ENCODE results near the gene CNEP1R1.

Gene CNEP1R1

GRCh38 chr16:49992825-49993224, 32.2 kb upstream of the CNEP1R1 start:
- no peak overlapping the region for H3K27ac ChIP-seq
- TF ChIP-seq CTCF (conservative IDR thresholded peaks at IDR 0.05) (no peak), ZFX (IDR thresholded peaks at IDR 0.05) (no peak)

GRCh38 chr16:49993579-49993978, 31.4 kb upstream of the CNEP1R1 start:
- no peak overlapping the region for H3K27ac ChIP-seq
- TF ChIP-seq CTCF (conservative IDR thresholded peaks at IDR 0.05) (no peak), ZFX (IDR thresholded peaks at IDR 0.05) (no peak)

- TF ChIP-seq CTCF (conservative IDR thresholded peaks at IDR 0.05) (no peak), ZFX (IDR thresholded peaks at IDR 0.05) (no peak)
- H3K27ac ChIP-seq: no peak overlapping the region
Measured at GRCh38 chr16:49994006-49994405, 31.0 kb upstream of the CNEP1R1 start.

GRCh38 chr16:49995720-49996119, 29.3 kb upstream of the CNEP1R1 start:
- no peak for TF ChIP-seq CTCF (conservative IDR thresholded peaks at IDR 0.05)
- no peak for TF ChIP-seq ZFX (IDR thresholded peaks at IDR 0.05)

GRCh38 chr16:49997721-49998251, 27.2 kb upstream of the CNEP1R1 start:
- TF ChIP-seq ZFX (IDR thresholded peaks at IDR 0.05) (no peak), CTCF (conservative IDR thresholded peaks at IDR 0.05) (no peak)

More at GRCh38 chr16:49995720-49996119, 29.3 kb upstream of the CNEP1R1 start:
- no peak overlapping the region for H3K27ac ChIP-seq

GRCh38 chr16:49998991-49999390, 26.0 kb upstream of the CNEP1R1 start:
- no peak for TF ChIP-seq ZFX (IDR thresholded peaks at IDR 0.05)
- TF ChIP-seq CTCF (conservative IDR thresholded peaks at IDR 0.05): no peak
- H3K27ac ChIP-seq: no peak overlapping the region

More at GRCh38 chr16:49997721-49998251, 27.2 kb upstream of the CNEP1R1 start:
- H3K27ac ChIP-seq: no peak overlapping the region

GRCh38 chr16:50001144-50001543, 23.9 kb upstream of the CNEP1R1 start:
- H3K27ac ChIP-seq: no peak overlapping the region
- no peak for TF ChIP-seq ZFX (IDR thresholded peaks at IDR 0.05)
- no peak for TF ChIP-seq CTCF (conservative IDR thresholded peaks at IDR 0.05)

Data from C4-2B (cell line).